T-helper 17 cell (primary cell): ENCODE measurements around the gene CROCC2. TPM values are rescaled to one million over a fixed set of nuclear protein-coding genes. Genes with fewer than 3 reads are reported as not detected.
A peak's percentile ranks its signal among the peaks of the same experiment; 100 is the strongest.

Experiments used
- ATAC-seq: fragments of 150-1000 bp; cut with Tn5 transposase; 2 replicates; pipeline ENCODE4 v1.10.0; 2021; ENCODE audit warnings: mild to moderate bottlenecking, moderate library complexity
- DNase-seq, 3 donors: peaks; one replicate each; pipeline versions ENCODE4 v3.0.0 to v3.0.0-alpha.2; 2020 to 2021
- H3K9me3 ChIP-seq: one replicate; pipeline ENCODE4 v1.7.0; 2013; ENCODE audit warnings: low read length, mild to moderate bottlenecking; ENCODE audit not compliant: control insufficient read depth, poor library complexity, severe bottlenecking
- H3K27ac Mint-ChIP-seq: one replicate; pipeline ENCODE4 v1.8.0; 2022; ENCODE audit warnings: mild to moderate bottlenecking, moderate library complexity, mixed read lengths
- H3K27me3 Mint-ChIP-seq: one replicate; pipeline ENCODE4 v1.8.0; 2022; ENCODE audit warnings: mixed read lengths
- H3K36me3 Mint-ChIP-seq: one replicate; pipeline ENCODE4 v1.8.0; 2022; ENCODE audit warnings: low read depth, mixed read lengths
- H3K4me1 Mint-ChIP-seq: one replicate; pipeline ENCODE4 v1.8.0; 2022; ENCODE audit warnings: mild to moderate bottlenecking, mixed read lengths
- H3K4me3 Mint-ChIP-seq: one replicate; pipeline ENCODE4 v1.8.0; 2022; ENCODE audit warnings: mild to moderate bottlenecking, moderate library complexity, mixed read lengths
- total RNA-seq, 4 donors: library from RNA in 2 of 4; stranded (reverse) in 2 of 4; gene quantifications; one replicate each; pipeline ENCODE4 v1.2.3 and lab custom pipeline; 2022 to 2026

CROCC2 gene
- total RNA-seq, 2 donors from 2014 or later = not detected

- H3K36me3 Mint-ChIP-seq = no peaks in the 10 kb centered on the region
- peaks cover 25% of the 10 kb centered on the region for H3K27me3 Mint-ChIP-seq
- H3K4me3 Mint-ChIP-seq = no peak overlapping the region
- ATAC-seq = no peak
- no peak for DNase-seq
- no peaks in the 10 kb centered on the region for H3K9me3 ChIP-seq
- no peak overlapping the region for H3K27ac Mint-ChIP-seq
- H3K4me1 Mint-ChIP-seq = no peaks in the 10 kb centered on the region
Measured at GRCh38 chr2:240900141-240900860, 5.8 kb upstream of the CROCC2 start.

DNA sequence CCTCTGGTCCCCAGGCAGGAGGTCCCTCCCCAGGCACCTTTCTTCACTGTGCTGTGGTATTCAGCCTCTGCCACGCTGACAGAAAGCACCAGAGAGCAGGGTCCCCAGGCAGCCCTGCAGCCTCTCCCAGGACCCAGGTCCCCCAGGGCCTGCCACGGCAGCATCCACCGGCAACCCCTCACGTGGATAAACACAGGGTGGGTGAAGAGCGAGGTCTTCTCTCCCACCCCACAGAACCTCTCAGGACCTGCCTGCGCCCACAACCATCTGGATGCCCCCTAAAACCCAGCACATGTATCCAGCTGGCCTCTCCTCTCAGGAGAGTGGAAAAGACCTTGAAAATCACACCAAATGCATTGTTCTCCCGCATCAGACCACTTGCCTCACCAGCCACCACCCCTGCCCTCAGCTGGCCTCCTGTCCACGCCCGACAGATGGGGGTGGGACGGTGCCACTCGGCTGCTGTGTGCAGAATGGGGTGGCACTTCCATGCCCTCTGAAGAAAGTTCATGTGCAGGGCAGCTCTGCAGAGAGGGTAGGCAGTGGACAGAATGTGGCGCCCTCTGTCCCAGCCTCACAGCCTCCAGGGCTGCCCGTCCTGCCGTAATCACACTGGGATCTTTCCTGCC is 4.0 kb upstream of the CROCC2 start:
- Mint-ChIP-seq H3K27me3 (peaks cover 31% of the 10 kb centered on the region), H3K4me1 (no peaks in the 10 kb centered on the region), H3K27ac (no peak overlapping the region), H3K4me3 (no peak overlapping the region), H3K36me3 (no peaks in the 10 kb centered on the region)
- H3K9me3 ChIP-seq = no peaks in the 10 kb centered on the region
- ATAC-seq (no peak), DNase-seq (no peak)

DNA sequence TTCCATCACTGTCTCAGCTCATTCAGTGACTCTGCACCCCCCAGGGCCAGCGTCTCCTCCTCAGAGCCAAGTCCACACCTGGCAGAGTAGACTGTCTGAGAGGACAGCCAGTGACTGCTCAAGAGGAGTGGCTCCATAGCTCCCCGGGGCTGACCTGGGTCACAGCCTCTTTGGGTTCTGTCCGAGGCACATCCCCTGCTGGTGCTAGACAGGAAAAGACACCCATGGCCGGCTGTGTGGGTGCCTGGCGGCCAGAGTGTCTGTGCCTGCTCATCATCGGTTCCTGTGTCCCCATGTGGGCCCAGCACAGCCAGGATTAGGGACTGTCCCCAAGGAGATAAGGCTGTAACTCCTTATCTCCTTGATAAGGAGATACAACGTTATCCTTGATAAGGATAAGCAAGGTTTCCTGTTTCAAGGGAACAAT is 3.5 kb upstream of the CROCC2 start:
- no peak overlapping the region for H3K4me3 Mint-ChIP-seq
- ATAC-seq (no peak), DNase-seq (no peak)
- no peak overlapping the region for H3K27ac Mint-ChIP-seq
- no peaks in the 10 kb centered on the region for H3K4me1 Mint-ChIP-seq
- H3K27me3 Mint-ChIP-seq = peaks cover 28% of the 10 kb centered on the region
- H3K36me3 Mint-ChIP-seq = no peaks in the 10 kb centered on the region
- no peaks in the 10 kb centered on the region for H3K9me3 ChIP-seq

DNA sequence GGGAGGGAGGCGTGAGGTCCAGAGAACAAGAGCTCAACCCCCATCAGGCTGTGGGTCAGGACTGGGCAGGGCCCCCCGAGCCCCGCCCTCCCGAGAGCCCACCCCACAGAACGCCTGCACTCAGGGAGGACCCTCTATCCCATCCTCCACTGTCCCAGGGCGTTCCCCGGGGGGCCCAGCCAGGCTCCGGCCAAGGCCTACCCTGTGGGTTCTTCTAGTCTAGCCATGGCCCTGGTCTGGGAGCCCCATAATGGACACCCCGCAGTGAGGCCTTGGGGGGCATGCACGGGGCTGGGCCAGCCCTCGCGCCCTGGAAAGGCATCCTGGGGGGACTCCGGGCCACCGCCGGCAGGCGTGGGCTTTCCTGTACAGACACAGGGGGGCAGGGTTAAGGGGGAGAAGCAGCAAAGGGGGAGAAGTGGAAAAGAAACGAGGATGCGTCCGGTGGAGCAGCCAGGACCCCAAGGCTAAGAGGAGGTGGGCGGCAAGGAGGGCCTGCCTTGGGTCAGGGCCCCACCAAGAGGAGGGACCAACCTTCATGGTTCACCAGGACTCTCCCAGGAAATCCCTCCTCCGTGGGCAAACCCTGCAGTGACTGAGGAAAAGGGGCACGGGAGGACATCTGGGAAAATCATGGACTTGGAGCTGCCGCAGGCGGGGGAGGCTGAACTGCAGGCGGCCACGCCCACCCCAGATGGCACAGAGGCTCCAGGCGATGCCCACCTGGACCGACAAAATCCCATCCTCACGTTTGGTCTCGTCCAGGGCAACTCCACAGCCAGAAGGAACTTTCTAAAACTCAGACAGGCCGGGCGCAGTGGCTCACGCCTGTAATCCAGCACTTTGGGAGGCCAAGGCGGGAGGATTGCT is 2.7 kb upstream of the CROCC2 start:
- no peak overlapping the region for H3K4me3 Mint-ChIP-seq
- ATAC-seq (no peak), DNase-seq (no peak)
- H3K27me3 Mint-ChIP-seq = peaks cover 23% of the 10 kb centered on the region
- no peaks in the 10 kb centered on the region for H3K36me3 Mint-ChIP-seq
- H3K4me1 Mint-ChIP-seq = no peaks in the 10 kb centered on the region
- no peak overlapping the region for H3K27ac Mint-ChIP-seq
- H3K9me3 ChIP-seq = no peaks in the 10 kb centered on the region

GRCh38 chr2:240904216-240905175 is 1.6 kb upstream of the CROCC2 start:
- H3K27ac Mint-ChIP-seq = no peak overlapping the region
- peaks cover 26% of the 10 kb centered on the region for H3K27me3 Mint-ChIP-seq
- ATAC-seq (no peak), DNase-seq (no peak)
- H3K4me3 Mint-ChIP-seq = no peak overlapping the region
- H3K4me1 Mint-ChIP-seq = no peaks in the 10 kb centered on the region
- H3K36me3 Mint-ChIP-seq = no peaks in the 10 kb centered on the region
- H3K9me3 ChIP-seq = no peaks in the 10 kb centered on the region

DNA sequence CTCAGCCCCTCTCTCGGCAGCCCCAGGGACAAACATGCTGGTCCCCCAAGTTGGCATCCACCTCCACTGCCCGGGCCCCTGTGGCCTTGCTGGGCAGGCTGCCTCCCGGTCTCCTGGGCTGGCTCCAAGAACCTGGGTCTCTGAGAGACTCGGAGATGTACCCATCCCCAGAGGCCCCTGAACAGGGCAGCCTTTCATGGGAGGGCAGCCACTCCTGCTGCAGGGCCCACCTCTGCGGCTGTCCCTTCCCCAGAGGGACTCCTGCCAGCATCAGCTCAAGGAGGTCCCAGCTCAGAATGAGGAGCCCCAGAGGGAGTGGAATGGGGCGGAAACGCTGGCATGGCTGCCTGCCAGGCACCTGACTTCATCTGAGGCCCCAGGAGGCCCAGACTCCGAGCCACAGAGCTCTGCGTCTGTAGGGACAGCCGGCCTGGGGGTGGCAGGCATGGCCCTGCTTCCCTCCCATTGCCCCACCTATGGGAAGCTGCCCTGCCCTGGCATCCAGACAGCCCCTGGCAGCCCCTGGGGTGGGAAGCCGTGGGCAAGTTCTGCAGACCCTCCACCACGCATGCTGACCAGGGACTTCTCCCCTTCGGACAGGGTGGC is 857 bp upstream of the CROCC2 start:
- Mint-ChIP-seq H3K4me1 (no peaks in the 10 kb centered on the region), H3K36me3 (no peaks in the 10 kb centered on the region), H3K4me3 (no peak overlapping the region), H3K27me3 (peaks cover 33% of the 10 kb centered on the region), H3K27ac (no peak overlapping the region)
- no peak for DNase-seq
- H3K9me3 ChIP-seq = no peaks in the 10 kb centered on the region
- ATAC-seq = no peak

DNA sequence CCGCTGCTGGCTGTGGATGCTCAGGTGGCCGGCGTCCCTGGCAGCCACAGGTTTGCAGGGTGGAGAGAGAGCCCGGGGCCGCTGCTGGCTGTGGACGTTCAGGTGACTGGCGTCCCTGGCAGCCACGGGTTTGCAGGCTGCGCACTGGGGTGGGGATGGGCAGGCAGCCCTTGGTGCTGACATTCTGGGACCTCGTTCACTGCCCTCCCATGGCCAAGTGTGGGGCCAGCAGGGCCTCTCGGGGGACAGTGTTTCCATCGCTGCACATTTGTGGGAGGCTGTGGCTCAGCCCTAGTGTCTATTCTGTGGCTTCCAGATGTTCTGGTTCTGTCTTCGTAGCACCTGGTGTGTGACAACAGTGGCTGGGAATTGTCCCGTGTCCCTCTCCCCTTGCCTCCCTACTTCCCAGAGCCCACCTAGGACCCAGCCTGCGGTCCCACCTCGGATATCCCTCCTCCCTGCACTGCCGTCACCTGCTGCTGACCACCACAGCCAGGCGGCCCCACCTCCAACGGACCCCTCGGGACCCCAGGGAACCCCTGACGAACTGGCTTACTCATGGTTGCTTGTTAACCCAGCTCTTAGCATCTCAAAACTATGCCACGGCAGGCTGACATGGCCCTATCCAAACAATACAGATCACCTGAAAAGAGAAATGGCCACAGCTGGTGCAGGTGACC is 915 bp downstream of the CROCC2 start:
- Mint-ChIP-seq H3K4me3 (no peak overlapping the region), H3K27me3 (peaks cover 39% of the 10 kb centered on the region), H3K36me3 (no peaks in the 10 kb centered on the region), H3K27ac (no peak overlapping the region), H3K4me1 (no peaks in the 10 kb centered on the region)
- ATAC-seq = no peak
- H3K9me3 ChIP-seq = no peaks in the 10 kb centered on the region
- DNase-seq = no peak

GRCh38 chr2:240909216-240909974 is 3.3 kb downstream of the CROCC2 start:
- no peaks in the 10 kb centered on the region for H3K9me3 ChIP-seq
- ATAC-seq (no peak), DNase-seq (no peak)
- H3K4me1 Mint-ChIP-seq = no peaks in the 10 kb centered on the region
- H3K4me3 Mint-ChIP-seq = peak overlapping the region; percentile 5
- peaks cover 45% of the 10 kb centered on the region for H3K27me3 Mint-ChIP-seq
- H3K36me3 Mint-ChIP-seq = no peaks in the 10 kb centered on the region
- no peak overlapping the region for H3K27ac Mint-ChIP-seq

GRCh38 chr2:240911641-240912265 is 5.6 kb downstream of the CROCC2 start:
- no peaks in the 10 kb centered on the region for H3K4me1 Mint-ChIP-seq
- peaks cover 51% of the 10 kb centered on the region for H3K27me3 Mint-ChIP-seq
- H3K27ac Mint-ChIP-seq = no peak overlapping the region
- no peak overlapping the region for H3K4me3 Mint-ChIP-seq
- no peaks in the 10 kb centered on the region for H3K36me3 Mint-ChIP-seq
- no peak for ATAC-seq
- DNase-seq = no peak
- H3K9me3 ChIP-seq = no peaks in the 10 kb centered on the region

GRCh38 chr2:240912878-240913809 is 7.0 kb downstream of the CROCC2 start:
- Mint-ChIP-seq H3K4me3 (no peak overlapping the region), H3K36me3 (no peaks in the 10 kb centered on the region), H3K27me3 (peaks cover 55% of the 10 kb centered on the region), H3K4me1 (no peaks in the 10 kb centered on the region), H3K27ac (no peak overlapping the region)
- no peaks in the 10 kb centered on the region for H3K9me3 ChIP-seq
- no peak for DNase-seq
- ATAC-seq = no peak
